UCSD-AML1 (cell line): ENCODE results near the gene HOXD3.

Source experiments
- DNase-seq: peaks from one replicate; lab custom pipeline; 2025; ENCODE audit not compliant: unreplicated experiment; lab: John Stamatoyannopoulos, UW

Gene HOXD3

GRCh38 chr2:176132205-176133171 is 24.6 kb upstream of the HOXD3 start:
- no peak for DNase-seq

- no peak for DNase-seq
These were observed 23.7 kb upstream of the HOXD3 start for GRCh38 chr2:176133389-176133788.

GRCh38 chr2:176134035-176134434 is 23.1 kb upstream of the HOXD3 start:
- no peak for DNase-seq

GRCh38 chr2:176135035-176135440 is 22.1 kb upstream of the HOXD3 start:
- DNase-seq: no peak

- DNase-seq: no peak
These were observed 20.5 kb upstream of the HOXD3 start for GRCh38 chr2:176136374-176137251.

GRCh38 chr2:176137252-176137580 is 19.9 kb upstream of the HOXD3 start:
- no peak for DNase-seq

- DNase-seq: no peak
These were observed 19.2 kb upstream of the HOXD3 start for GRCh38 chr2:176137906-176138305.

GRCh38 chr2:176138526-176138922 is 18.6 kb upstream of the HOXD3 start:
- no peak for DNase-seq

- DNase-seq: no peak
These were observed 18.0 kb upstream of the HOXD3 start for GRCh38 chr2:176138923-176139660.

- no peak for DNase-seq
These were observed 17.2 kb upstream of the HOXD3 start for GRCh38 chr2:176139661-176140512.

GRCh38 chr2:176140513-176141317 is 16.4 kb upstream of the HOXD3 start:
- peak; percentile 87 for DNase-seq

GRCh38 chr2:176142281-176142680 is 14.8 kb upstream of the HOXD3 start:
- DNase-seq: no peak

- DNase-seq: no peak
These were observed 11.8 kb upstream of the HOXD3 start for GRCh38 chr2:176145085-176145969.

- no peak for DNase-seq
These were observed 11.0 kb upstream of the HOXD3 start for GRCh38 chr2:176146101-176146500.

- DNase-seq: no peak
These were observed 10.5 kb upstream of the HOXD3 start for GRCh38 chr2:176146645-176147044.

GRCh38 chr2:176147210-176147799 is 9.8 kb upstream of the HOXD3 start:
- DNase-seq: no peak

- DNase-seq: no peak
These were observed 9.2 kb upstream of the HOXD3 start for GRCh38 chr2:176147800-176148496.
